Measurements from ENCODE around the gene LYST.

Gene LYST

GRCh38 chr1:235710687-235711086, 156.0 kb downstream of the LYST start:
- DNase-seq (ENCODE audit: low spot score): no peak

- no peak for DNase-seq (ENCODE audit: low spot score)
Measured at GRCh38 chr1:235709018-235709417, 157.7 kb downstream of the LYST start.

GRCh38 chr1:235708390-235708962, 158.2 kb downstream of the LYST start:
- DNase-seq (ENCODE audit: low spot score): no peak

DNA sequence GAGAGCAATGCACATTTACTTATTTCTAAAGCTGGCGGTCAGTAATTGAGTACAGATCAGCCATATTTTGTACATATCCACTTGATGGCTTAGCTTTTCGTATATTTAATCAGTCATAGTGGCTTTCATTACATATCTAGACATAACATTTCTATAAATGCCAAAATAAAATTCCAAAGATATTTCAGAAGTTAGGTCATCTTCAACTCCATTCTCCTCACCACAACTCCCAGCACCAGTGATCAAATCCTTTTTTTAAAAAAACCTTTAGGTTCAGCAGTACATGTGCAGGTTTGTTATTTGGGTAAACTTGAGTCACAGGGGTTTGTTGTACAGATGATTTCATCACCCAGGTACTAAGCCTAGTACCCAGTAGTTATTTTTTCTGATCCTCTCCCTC, 163.2 kb downstream of the LYST start:
- no peak for DNase-seq (ENCODE audit: low spot score)

DNA sequence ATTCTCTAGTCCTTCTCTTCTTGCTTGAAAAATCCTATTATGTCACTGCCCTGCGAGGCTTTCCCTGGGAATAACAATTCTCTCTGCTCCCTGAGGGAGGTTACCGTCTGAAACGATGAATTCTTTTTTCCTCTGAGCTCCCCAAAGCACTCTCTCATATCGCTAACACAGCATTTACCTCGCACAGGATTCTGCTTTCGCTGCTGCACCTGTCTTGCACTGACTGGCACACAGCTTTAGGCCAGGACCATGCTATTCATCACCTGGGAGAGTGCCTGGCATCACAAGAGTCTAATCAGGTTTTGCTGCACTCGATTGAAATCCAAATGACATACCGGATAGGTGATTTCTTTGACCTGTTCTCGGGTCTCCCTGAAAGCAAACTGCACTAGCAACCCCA, 164.3 kb downstream of the LYST start:
- no peak for DNase-seq (ENCODE audit: low spot score)

GRCh38 chr1:235697508-235697907, 169.2 kb downstream of the LYST start:
- DNase-seq (ENCODE audit: low spot score): no peak

DNA sequence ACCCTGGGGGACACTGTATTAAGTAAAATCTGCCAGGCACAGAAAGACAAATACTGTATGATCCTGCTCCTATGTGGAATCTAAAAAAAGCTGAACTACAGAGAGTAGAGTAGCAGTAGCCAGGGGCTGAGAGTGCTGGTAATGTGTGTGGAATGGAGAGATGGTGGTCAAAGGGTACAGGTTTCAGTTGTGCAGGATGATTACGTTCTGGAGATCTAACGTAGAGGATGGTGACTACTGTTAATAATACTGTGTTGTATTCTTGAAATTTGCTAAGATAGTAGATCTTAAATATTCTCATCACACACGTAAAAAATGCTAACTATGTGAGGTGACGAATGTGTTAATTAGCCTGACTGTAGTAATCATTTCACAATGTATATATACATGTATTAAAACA, 177.3 kb downstream of the LYST start:
- no peak for DNase-seq (ENCODE audit: low spot score)

- DNase-seq (ENCODE audit: low spot score): no peak
Measured at GRCh38 chr1:235688096-235688495, 178.6 kb downstream of the LYST start.

DNA sequence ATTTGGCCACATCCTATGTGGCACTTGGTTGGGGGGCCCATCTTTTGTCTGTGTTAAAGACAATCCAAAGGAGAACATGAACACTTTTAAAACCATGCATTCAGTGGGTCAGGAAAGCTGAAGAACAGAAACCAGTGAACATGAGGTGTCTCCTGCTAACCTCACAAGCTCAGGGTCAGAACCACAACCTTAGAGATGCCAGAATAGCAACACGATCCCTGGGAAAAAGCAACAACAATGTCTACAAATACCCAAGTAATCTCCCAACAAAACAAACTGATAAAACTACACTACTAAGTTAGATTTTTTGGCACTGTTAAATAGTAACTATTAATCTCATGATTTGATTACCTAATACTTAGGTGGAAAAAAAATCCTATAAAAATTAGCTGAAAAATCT, 183.1 kb downstream of the LYST start:
- DNase-seq (ENCODE audit: low spot score): no peak

- no peak for DNase-seq (ENCODE audit: low spot score)
Measured at GRCh38 chr1:235682216-235682615, 184.5 kb downstream of the LYST start.

DNA sequence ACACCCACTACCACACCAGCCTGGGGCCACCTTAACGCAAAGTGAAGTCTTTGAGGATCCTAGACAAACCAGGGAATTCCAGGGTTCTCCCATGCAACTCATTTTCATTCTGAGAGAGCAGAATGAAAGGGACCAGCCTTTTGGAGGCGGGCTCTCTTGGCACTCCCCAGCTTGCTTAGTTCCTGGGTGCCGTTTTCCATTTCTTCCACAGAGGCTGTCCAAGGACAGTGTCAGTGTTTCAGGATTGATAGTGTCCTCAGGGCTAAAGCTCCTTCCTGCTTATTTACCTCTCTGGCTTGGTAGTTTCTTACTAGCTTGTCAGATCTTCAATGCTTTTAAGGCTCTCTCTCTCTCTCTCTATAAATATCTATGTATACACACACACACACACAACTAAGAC, 187.1 kb downstream of the LYST start:
- no peak for DNase-seq (ENCODE audit: low spot score)

- no peak for DNase-seq (ENCODE audit: low spot score)
Measured at GRCh38 chr1:235679005-235679404, 187.7 kb downstream of the LYST start.

DNA sequence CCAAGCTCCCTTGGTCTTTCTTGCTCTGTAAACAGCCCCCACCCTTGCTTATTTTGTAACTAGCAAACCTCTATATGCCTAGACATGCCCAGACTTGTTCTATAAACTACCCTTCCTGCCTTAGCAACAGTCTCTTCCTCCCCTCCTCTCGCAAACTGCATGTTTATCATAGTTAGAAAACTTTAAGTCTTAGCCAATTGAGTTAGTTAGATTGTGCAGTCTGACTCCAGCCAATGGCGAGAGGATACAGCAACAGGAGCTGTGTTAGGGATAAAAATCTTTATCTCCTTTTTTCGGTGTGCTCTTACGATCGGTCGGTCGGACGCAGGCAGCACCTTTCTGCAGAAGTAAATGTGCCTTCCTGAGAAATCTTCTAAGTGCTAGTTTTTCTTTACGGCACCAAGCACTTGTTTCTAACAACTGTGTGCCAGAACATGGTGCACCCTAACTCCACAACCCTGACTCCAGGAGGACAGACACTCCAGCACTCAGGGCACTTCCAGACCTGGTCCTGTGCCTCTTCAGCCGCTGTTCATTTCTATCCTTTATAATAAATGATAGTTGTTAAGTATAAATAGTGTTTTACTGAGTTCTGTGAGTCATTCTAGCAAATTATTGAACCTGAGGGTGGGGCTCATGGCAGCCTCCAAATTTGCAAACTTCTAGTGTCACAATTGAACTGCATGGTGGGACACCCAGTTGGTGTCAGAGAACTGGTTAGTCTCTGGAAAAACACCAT, 191.4 kb downstream of the LYST start:
- no peak for DNase-seq (ENCODE audit: low spot score)

DNA sequence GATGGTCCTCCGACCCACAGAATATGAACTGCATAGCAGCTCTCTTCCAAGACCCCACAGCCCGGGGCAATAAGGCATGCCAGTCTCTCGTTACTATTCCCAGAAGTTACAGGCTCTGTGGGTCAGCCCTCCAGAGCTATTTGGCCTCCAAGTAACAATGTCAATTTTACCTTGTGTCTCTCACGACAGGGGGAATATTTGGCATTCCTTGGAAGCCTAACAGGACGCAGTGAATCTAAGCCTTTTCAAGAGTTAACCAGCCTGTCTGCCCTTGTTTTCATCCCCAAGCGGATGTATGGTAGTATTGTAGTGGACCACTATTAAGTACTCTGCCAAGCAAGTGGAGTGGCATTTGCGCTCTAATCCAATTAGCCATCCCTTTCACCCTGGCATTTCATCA, 192.7 kb downstream of the LYST start:
- no peak for DNase-seq (ENCODE audit: low spot score)

- DNase-seq (ENCODE audit: low spot score): no peak
Measured at GRCh38 chr1:235671992-235672391, 194.7 kb downstream of the LYST start.

DNA sequence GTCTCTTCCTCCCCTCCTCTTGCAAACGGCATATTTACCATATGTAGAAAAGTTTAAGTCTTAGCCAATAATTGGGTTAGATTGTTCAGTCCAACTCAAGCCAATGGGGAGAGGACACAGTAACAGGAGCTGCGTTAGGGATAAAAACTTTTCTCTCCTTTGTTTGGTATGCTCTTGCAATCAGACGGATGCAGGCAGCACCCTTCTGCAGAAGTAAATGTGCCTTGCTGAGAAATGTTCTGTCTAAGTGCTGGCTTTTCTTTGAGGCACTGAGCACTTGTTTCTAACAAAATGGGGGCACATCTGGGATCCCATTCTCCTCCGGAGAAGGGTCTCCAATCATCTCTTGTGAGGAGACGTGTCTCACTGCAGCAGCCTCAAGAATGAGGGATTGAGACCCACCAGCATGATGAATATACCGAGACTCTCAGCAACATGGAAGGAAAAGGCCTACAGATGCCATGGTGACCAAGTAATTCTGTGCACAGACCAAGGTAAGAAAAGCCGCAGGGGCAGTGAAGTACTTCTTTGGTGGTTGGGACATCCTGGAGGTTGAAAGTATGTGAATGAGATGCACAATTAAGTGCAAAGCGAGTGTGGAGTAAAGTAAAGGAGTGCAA, 196.4 kb downstream of the LYST start:
- no peak for DNase-seq (ENCODE audit: low spot score)

GRCh38 chr1:235669277-235669676, 197.4 kb downstream of the LYST start:
- no peak for DNase-seq (ENCODE audit: low spot score)

- no peak for DNase-seq (ENCODE audit: low spot score)
Measured at GRCh38 chr1:235663628-235664027, 203.1 kb downstream of the LYST start.

DNA sequence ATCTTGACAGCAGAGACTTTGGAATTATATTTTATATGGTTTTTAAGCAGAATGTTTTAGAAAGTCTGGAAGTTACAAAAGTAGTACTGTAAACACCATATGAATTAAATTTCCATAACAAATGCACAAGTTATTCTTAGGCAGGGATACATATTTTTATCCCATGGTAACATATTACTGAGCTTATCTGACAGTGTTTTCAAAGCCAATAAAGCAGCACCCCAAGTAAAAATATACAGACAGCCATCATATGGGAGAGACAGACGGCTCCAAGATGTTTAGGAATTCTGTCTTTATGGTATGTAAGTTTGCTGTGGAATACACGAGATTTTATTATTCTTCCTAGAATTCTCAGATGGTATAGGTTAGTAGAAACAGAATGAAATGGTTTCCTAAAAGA, 205.1 kb downstream of the LYST start:
- no peak for DNase-seq (ENCODE audit: low spot score)

DNA sequence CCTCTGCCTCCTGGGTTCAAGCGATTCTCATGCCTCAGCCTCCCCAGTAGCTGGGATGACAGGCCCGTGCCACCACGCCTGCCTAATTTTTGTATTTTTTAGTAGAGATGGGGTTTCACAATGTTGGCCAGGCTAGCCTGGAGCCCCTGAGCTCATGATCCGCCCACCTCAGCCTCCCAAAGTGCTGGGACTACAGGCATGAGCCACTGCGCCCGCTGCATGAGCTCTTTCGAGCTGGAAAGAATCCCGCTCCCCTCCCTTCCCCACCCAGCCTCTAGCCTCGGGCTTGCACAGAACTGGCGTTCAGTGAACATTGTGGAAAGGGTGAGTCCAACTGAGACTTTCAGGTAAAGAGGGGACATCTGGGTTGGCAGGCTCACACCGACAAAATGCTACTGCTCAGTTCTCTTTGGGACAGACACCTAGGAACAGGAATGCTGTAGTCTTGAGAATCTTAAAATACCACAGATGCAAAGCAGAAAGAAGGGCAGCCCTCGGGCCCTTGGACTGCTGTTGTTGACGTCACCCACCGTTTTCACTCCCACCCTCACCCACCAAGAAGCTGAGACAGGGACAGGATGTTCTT, 207.4 kb downstream of the LYST start:
- no peak for DNase-seq (ENCODE audit: low spot score)

GRCh38 chr1:235657747-235658526, 208.8 kb downstream of the LYST start:
- no peak for DNase-seq (ENCODE audit: low spot score)

DNA sequence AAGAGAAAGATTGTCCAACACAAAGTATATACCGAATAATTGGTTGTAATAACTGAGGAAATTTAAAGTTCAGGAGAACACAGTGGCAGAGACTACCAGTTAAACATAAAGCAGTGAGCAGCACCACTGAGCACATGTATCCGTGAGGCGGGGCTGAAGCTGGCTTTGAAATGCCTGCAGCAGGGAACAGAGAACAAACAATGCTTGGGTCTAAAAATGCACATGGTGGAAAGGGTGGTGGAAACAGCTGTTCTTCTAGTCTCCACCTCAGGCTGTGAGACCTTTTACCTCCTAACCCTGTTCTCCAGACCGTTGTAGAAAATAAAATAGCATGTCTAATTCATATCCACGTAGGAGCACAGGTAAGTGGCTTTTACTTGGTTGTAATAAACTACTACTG, 209.4 kb downstream of the LYST start:
- no peak for DNase-seq (ENCODE audit: low spot score)

- DNase-seq (ENCODE audit: low spot score): no peak
Measured at GRCh38 chr1:235652364-235652763, 214.3 kb downstream of the LYST start.
